ENCODE data around the gene SYNPR. TPM values are rescaled to one million over a fixed set of nuclear protein-coding genes. Genes with fewer than 3 reads are reported as not detected.

The SYNPR gene
- total RNA-seq, 4 donors from 2014 or later: 0.17 to 0.58 TPM; not detected in 2

GRCh38 chr3:63532521-63532920 lies 254.4 kb downstream of the SYNPR start:
- H3K27ac ChIP-seq (replicated peaks in 1 of 4): no peak overlapping the region
- H3K4me1 ChIP-seq: no peaks in the 10 kb centered on the region
- no peaks in the 10 kb centered on the region for H3K9me3 ChIP-seq
- H3K27me3 ChIP-seq: no peaks in the 10 kb centered on the region
- 86% methylated on average over 5 of the region's 5 CpGs for WGBS
- no peak for DNase-seq (ENCODE audit: extremely low spot score)
- no peaks in the 10 kb centered on the region for H3K36me3 ChIP-seq
- intact Hi-C loops (cut with DNase I): no loop called here
- no peak overlapping the region for H3K4me3 ChIP-seq
- TF ChIP-seq POLR2A (IDR thresholded peaks at IDR 0.05; ENCODE audit: low read depth): no peak
- no peak for TF ChIP-seq EP300 (IDR thresholded peaks at IDR 0.05)
- TF ChIP-seq POLR2AphosphoS5 (IDR thresholded peaks at IDR 0.05): no peak
- TF ChIP-seq CTCF (IDR thresholded peaks at IDR 0.05): no peak

- H3K9me3 ChIP-seq: no peaks in the 10 kb centered on the region
- DNase-seq (ENCODE audit: extremely low spot score): no peak
- no peaks in the 10 kb centered on the region for H3K36me3 ChIP-seq
- H3K4me1 ChIP-seq: no peaks in the 10 kb centered on the region
- TF ChIP-seq CTCF (IDR thresholded peaks at IDR 0.05): no peak
- no peak for TF ChIP-seq EP300 (IDR thresholded peaks at IDR 0.05)
- TF ChIP-seq POLR2A (IDR thresholded peaks at IDR 0.05; ENCODE audit: low read depth): no peak
- no peak for TF ChIP-seq POLR2AphosphoS5 (IDR thresholded peaks at IDR 0.05)
- no peak overlapping the region for H3K4me3 ChIP-seq
- H3K27ac ChIP-seq (replicated peaks in 1 of 4): no peak overlapping the region
- intact Hi-C loops (cut with DNase I): no loop called here
- H3K27me3 ChIP-seq: no peaks in the 10 kb centered on the region
- 82% methylated on average over 1 of the region's 1 CpG for WGBS
Observed at GRCh38 chr3:63538919-63539318, 260.8 kb downstream of the SYNPR start.

- Histone ChIP-seq H3K36me3 (no peaks in the 10 kb centered on the region), H3K4me3 (no peak overlapping the region), H3K27me3 (no peaks in the 10 kb centered on the region), H3K27ac (replicated peaks in 1 of 4) (no peak overlapping the region), H3K4me1 (no peaks in the 10 kb centered on the region), H3K9me3 (no peaks in the 10 kb centered on the region)
- WGBS: 78% methylated on average over 1 of the region's 1 CpG
- no peak for TF ChIP-seq POLR2AphosphoS5 (IDR thresholded peaks at IDR 0.05)
- no peak for TF ChIP-seq EP300 (IDR thresholded peaks at IDR 0.05)
- no peak for TF ChIP-seq POLR2A (IDR thresholded peaks at IDR 0.05; ENCODE audit: low read depth)
- TF ChIP-seq CTCF (IDR thresholded peaks at IDR 0.05): no peak
- intact Hi-C loops (cut with DNase I): no loop called here
- DNase-seq (ENCODE audit: extremely low spot score): no peak
Observed at GRCh38 chr3:63555767-63556166, 277.7 kb downstream of the SYNPR start.

GRCh38 chr3:63556401-63556800 lies 278.3 kb downstream of the SYNPR start:
- intact Hi-C loops (cut with DNase I): no loop called here
- TF ChIP-seq CTCF (IDR thresholded peaks at IDR 0.05): no peak
- no peak for TF ChIP-seq POLR2AphosphoS5 (IDR thresholded peaks at IDR 0.05)
- TF ChIP-seq POLR2A (IDR thresholded peaks at IDR 0.05; ENCODE audit: low read depth): no peak
- no peak for TF ChIP-seq EP300 (IDR thresholded peaks at IDR 0.05)
- 72% methylated on average over 9 of the region's 9 CpGs for WGBS
- no peaks in the 10 kb centered on the region for H3K36me3 ChIP-seq
- H3K27me3 ChIP-seq: no peaks in the 10 kb centered on the region
- no peak for DNase-seq (ENCODE audit: extremely low spot score)
- H3K4me1 ChIP-seq: no peaks in the 10 kb centered on the region
- H3K27ac ChIP-seq (replicated peaks in 1 of 4): no peak overlapping the region
- no peak overlapping the region for H3K4me3 ChIP-seq
- H3K9me3 ChIP-seq: no peaks in the 10 kb centered on the region

- H3K9me3 ChIP-seq: no peaks in the 10 kb centered on the region
- no peak overlapping the region for H3K4me3 ChIP-seq
- no peak for TF ChIP-seq POLR2A (IDR thresholded peaks at IDR 0.05; ENCODE audit: low read depth)
- no peak for TF ChIP-seq POLR2AphosphoS5 (IDR thresholded peaks at IDR 0.05)
- TF ChIP-seq EP300 (IDR thresholded peaks at IDR 0.05): no peak
- TF ChIP-seq CTCF (IDR thresholded peaks at IDR 0.05): no peak
- no peaks in the 10 kb centered on the region for H3K27me3 ChIP-seq
- no peak overlapping the region for H3K27ac ChIP-seq (replicated peaks in 1 of 4)
- intact Hi-C loops (cut with DNase I): no loop called here
- no peaks in the 10 kb centered on the region for H3K36me3 ChIP-seq
- DNase-seq (ENCODE audit: extremely low spot score): no peak
- H3K4me1 ChIP-seq: no peaks in the 10 kb centered on the region
Observed at GRCh38 chr3:63557912-63558311, 279.8 kb downstream of the SYNPR start.
